ENCODE results near the gene TLR5. TPM values are rescaled to one million over a fixed set of nuclear protein-coding genes. Genes with fewer than 3 reads are reported as not detected.

TLR5 gene
- total RNA-seq, 4 donors from 2014 or later: 7.6 to 16.4 (median 8.9) TPM

DNA sequence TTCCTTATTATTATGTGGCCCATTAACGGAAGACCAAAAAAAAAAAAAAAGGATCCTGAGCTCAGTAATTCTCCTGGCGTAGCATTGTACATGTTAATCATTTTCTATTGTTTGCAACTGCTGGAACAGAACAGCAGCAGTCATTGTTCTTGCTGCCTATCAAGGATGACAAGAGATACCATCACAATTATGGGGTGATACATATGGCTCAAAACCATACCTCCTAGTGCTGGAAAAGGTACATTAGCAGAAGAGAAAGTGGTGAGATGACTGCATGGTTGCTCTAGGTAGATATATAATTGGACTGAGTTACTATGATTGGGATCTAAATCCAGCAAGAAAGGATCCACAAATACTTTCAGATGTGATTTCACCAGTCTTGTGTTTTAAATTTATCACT is 13.3 kb upstream of the TLR5 start:
- no peak for DNase-seq
- H3K4me3 ChIP-seq: no peak overlapping the region
- H3K36me3 ChIP-seq: no peaks in the 10 kb centered on the region
- no peak overlapping the region for H3K27ac ChIP-seq
- no peaks in the 10 kb centered on the region for H3K9me3 ChIP-seq
- TF ChIP-seq POLR2A (IDR thresholded peaks at IDR 0.05): no peak
- TF ChIP-seq, protein P1, sequence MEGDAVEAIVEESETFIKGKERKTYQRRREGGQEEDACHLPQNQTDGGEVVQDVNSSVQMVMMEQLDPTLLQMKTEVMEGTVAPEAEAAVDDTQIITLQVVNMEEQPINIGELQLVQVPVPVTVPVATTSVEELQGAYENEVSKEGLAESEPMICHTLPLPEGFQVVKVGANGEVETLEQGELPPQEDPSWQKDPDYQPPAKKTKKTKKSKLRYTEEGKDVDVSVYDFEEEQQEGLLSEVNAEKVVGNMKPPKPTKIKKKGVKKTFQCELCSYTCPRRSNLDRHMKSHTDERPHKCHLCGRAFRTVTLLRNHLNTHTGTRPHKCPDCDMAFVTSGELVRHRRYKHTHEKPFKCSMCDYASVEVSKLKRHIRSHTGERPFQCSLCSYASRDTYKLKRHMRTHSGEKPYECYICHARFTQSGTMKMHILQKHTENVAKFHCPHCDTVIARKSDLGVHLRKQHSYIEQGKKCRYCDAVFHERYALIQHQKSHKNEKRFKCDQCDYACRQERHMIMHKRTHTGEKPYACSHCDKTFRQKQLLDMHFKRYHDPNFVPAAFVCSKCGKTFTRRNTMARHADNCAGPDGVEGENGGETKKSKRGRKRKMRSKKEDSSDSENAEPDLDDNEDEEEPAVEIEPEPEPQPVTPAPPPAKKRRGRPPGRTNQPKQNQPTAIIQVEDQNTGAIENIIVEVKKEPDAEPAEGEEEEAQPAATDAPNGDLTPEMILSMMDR (IDR thresholded peaks at IDR 0.05): no peak
- no peaks in the 10 kb centered on the region for H3K27me3 ChIP-seq
- H3K4me1 ChIP-seq: no peaks in the 10 kb centered on the region
- intact Hi-C loops (cut with DNase I; ENCODE audit: low total_unique reads): no loop called here

DNA sequence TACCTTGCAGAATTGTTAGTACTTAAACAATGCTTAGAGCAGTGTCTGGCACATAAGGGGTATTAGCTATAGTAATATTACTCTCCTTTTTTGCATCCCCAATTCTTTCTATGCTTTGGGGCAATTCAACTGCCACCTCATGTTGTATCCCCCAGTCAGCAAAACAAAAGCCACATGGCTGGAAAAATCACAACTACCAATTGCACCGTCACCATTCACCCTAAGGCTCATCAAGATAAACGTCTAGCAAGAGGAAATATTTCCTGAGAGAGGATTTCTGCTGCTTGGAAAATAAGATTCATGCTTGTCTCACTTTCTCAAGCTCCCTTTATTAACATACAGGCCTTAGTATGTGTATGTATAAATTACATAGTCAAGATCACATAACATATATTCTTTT is 12.1 kb upstream of the TLR5 start:
- H3K27ac ChIP-seq: no peak overlapping the region
- no peaks in the 10 kb centered on the region for H3K27me3 ChIP-seq
- H3K9me3 ChIP-seq: no peaks in the 10 kb centered on the region
- DNase-seq: no peak
- no peaks in the 10 kb centered on the region for H3K36me3 ChIP-seq
- H3K4me1 ChIP-seq: no peaks in the 10 kb centered on the region
- intact Hi-C loops (cut with DNase I; ENCODE audit: low total_unique reads): no loop called here
- TF ChIP-seq, protein P1 (IDR thresholded peaks at IDR 0.05): no peak
- TF ChIP-seq POLR2A (IDR thresholded peaks at IDR 0.05): no peak
- H3K4me3 ChIP-seq: no peak overlapping the region

DNA sequence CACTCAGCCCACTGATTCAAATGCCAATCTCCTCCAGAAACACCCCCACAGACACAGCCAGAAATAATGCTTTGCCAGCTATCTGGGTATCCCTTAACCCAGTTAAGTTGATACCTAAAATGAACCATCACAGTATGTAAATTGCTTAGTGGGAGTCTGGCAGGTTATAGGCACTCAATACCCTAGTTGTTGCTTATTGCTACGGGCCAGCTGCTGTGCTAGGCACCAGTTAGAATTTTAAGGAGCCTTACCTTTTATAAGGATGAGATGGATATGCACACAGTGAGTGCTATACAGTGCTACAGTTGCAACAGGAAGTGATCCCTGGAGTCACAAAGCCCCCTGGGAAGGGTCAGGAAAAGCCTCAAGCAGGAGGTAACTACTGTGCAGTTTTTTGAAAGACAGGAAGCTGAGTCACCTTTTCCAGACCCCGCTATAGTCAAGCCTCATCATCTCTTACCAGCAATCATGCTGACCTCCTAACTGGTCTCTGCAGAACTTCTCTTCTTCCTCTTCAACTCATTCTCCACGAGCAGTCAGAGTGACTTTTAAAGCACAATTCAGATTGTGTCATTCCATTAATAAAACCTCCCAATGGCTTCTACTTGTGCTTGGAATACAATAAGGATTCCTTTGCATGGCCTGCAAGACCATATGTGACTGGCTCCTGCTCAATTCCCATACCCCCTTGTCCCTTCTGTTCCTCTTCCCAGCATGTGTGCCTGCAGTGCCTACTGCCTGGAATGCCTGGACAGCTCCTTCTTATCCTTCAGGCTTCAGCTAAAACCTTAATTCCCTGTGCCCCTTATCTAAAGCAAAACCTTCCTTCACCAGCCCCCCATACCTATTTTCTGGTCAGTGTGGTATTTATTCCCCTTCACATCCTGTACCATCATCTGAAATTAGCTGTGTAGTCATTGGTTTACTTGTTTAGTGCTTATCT is 10.4 kb upstream of the TLR5 start:
- Histone ChIP-seq H3K9me3 (no peaks in the 10 kb centered on the region), H3K27me3 (no peaks in the 10 kb centered on the region), H3K36me3 (no peaks in the 10 kb centered on the region), H3K27ac (no peak overlapping the region), H3K4me3 (no peak overlapping the region), H3K4me1 (no peaks in the 10 kb centered on the region)
- DNase-seq: no peak
- intact Hi-C loops (cut with DNase I; ENCODE audit: low total_unique reads): no loop called here
- no peak for TF ChIP-seq POLR2A (IDR thresholded peaks at IDR 0.05)
- TF ChIP-seq, protein P1 (IDR thresholded peaks at IDR 0.05): no peak

DNA sequence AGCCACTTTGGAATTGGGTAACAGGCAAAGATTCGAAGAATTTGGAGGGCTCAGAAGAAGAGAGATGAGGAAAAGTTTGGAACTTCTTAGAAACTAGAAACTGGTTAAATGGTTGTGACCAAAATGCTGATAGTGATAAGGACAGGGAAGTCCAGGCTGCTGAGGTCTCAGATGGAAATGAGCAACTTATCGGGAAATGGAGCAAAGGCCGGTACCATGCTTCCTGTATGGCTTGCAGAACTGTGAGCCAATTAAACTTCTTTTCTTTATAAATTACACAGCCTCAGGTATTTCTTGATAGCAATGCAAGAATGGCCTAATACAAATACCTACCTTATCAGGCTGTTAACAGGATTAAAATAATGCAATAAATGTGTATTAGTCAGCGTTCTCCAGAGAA is 9.4 kb upstream of the TLR5 start:
- Histone ChIP-seq H3K36me3 (no peaks in the 10 kb centered on the region), H3K4me3 (no peak overlapping the region), H3K27me3 (no peaks in the 10 kb centered on the region), H3K9me3 (no peaks in the 10 kb centered on the region), H3K4me1 (no peaks in the 10 kb centered on the region), H3K27ac (no peak overlapping the region)
- DNase-seq: no peak
- TF ChIP-seq POLR2A (IDR thresholded peaks at IDR 0.05): no peak
- TF ChIP-seq, protein P1 (IDR thresholded peaks at IDR 0.05): no peak
- intact Hi-C loops (cut with DNase I; ENCODE audit: low total_unique reads): no loop called here

DNA sequence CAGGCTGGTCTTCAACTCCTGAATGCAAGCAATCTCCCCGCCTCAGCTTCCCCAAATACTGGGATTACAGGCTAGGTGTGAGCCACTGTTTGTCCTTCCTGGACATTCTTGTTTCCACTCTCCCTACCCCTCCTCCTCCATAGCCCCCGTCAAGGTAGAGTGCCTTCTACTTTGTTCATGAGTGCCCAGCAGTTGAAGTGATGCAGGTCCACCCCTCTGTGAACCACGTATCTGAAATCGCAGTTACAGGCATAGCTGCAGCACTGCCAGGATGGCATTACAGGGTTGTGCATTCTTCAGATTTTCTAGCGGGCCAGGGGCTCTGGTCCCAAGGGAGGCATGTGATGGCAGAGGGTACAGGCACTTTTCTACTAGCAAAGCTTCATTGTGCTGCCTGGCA is 7.4 kb upstream of the TLR5 start:
- Histone ChIP-seq H3K27me3 (no peaks in the 10 kb centered on the region), H3K4me3 (no peak overlapping the region), H3K9me3 (no peaks in the 10 kb centered on the region), H3K36me3 (no peaks in the 10 kb centered on the region), H3K27ac (no peak overlapping the region), H3K4me1 (no peaks in the 10 kb centered on the region)
- intact Hi-C loops (cut with DNase I; ENCODE audit: low total_unique reads): no loop called here
- no peak for TF ChIP-seq POLR2A (IDR thresholded peaks at IDR 0.05)
- TF ChIP-seq, protein P1 (IDR thresholded peaks at IDR 0.05): no peak
- no peak for DNase-seq

All from uterus (tissue), 4 donors.